ENCODE results near the gene ACOXL. TPM values are rescaled to one million over a fixed set of nuclear protein-coding genes. Genes with fewer than 3 reads are reported as not detected.

Gene ACOXL
- total RNA-seq, 2 donors from 2014 or later = 11.7 to 12.3 TPM

GRCh38 chr2:110836671-110837070 lies 104.3 kb downstream of the ACOXL start:
- peaks cover 5% of the 10 kb centered on the region for H3K27me3 ChIP-seq (ENCODE audit: control insufficient read depth, insufficient read depth, low read length, poor library complexity, severe bottlenecking)
- H3K36me3 ChIP-seq (ENCODE audit: control insufficient read depth, insufficient read depth, low read length) = no peaks in the 10 kb centered on the region
- Mint-ChIP-seq H3K4me1 (peaks cover 32% of the 10 kb centered on the region), H3K27ac (no peak overlapping the region), H3K27me3 (ENCODE audit: insufficient read depth) (peaks cover 2% of the 10 kb centered on the region), H3K9me3 (no peaks in the 10 kb centered on the region), H3K4me3 (no peak overlapping the region), H3K36me3 (ENCODE audit: low read depth) (no peaks in the 10 kb centered on the region)
- no peaks in the 10 kb centered on the region for H3K9me3 ChIP-seq (ENCODE audit: control insufficient read depth, low read length)
- WGBS, 2 experiments (ENCODE audit: insufficient coverage in 1 of 2, insufficient read length in 1 of 2) = 81 to 95% methylated on average over 3 to 7 of the region's 8 CpGs
- peaks cover 4% of the 10 kb centered on the region for H3K4me1 ChIP-seq (ENCODE audit: control insufficient read depth, insufficient read depth, low read length)
- H3K9ac ChIP-seq (ENCODE audit: extremely low read depth, low read length, poor library complexity, severe bottlenecking) = no peak overlapping the region
- no peak for DNase-seq
- H3K27ac ChIP-seq (ENCODE audit: low read depth, low read length) = no peak overlapping the region
- TF ChIP-seq, protein P1, sequence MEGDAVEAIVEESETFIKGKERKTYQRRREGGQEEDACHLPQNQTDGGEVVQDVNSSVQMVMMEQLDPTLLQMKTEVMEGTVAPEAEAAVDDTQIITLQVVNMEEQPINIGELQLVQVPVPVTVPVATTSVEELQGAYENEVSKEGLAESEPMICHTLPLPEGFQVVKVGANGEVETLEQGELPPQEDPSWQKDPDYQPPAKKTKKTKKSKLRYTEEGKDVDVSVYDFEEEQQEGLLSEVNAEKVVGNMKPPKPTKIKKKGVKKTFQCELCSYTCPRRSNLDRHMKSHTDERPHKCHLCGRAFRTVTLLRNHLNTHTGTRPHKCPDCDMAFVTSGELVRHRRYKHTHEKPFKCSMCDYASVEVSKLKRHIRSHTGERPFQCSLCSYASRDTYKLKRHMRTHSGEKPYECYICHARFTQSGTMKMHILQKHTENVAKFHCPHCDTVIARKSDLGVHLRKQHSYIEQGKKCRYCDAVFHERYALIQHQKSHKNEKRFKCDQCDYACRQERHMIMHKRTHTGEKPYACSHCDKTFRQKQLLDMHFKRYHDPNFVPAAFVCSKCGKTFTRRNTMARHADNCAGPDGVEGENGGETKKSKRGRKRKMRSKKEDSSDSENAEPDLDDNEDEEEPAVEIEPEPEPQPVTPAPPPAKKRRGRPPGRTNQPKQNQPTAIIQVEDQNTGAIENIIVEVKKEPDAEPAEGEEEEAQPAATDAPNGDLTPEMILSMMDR (conservative IDR thresholded peaks at IDR 0.05) = no peak
- H3K4me3 ChIP-seq (ENCODE audit: low read length) = no peak overlapping the region

GRCh38 chr2:110837446-110838409 lies 105.4 kb downstream of the ACOXL start:
- Histone ChIP-seq H3K4me3 (ENCODE audit: low read length) (no peak overlapping the region), H3K9me3 (ENCODE audit: control insufficient read depth, low read length) (no peaks in the 10 kb centered on the region), H3K27ac (ENCODE audit: low read depth, low read length) (no peak overlapping the region), H3K4me1 (ENCODE audit: control insufficient read depth, insufficient read depth, low read length) (peaks cover 4% of the 10 kb centered on the region), H3K36me3 (ENCODE audit: control insufficient read depth, insufficient read depth, low read length) (no peaks in the 10 kb centered on the region), H3K27me3 (ENCODE audit: control insufficient read depth, insufficient read depth, low read length, poor library complexity, severe bottlenecking) (peaks cover 5% of the 10 kb centered on the region), H3K9ac (ENCODE audit: extremely low read depth, low read length, poor library complexity, severe bottlenecking) (no peak overlapping the region)
- peak; percentile 68 for DNase-seq
- Mint-ChIP-seq H3K9me3 (no peaks in the 10 kb centered on the region), H3K36me3 (ENCODE audit: low read depth) (no peaks in the 10 kb centered on the region), H3K4me1 (peaks cover 35% of the 10 kb centered on the region), H3K27me3 (ENCODE audit: insufficient read depth) (peaks cover 5% of the 10 kb centered on the region), H3K4me3 (no peak overlapping the region), H3K27ac (no peak overlapping the region)
- WGBS, 2 experiments (ENCODE audit: insufficient coverage in 1 of 2, insufficient read length in 1 of 2) = 74 to 90% methylated on average over 9 to 13 of the region's 13 CpGs
- TF ChIP-seq, protein P1 (conservative IDR thresholded peaks at IDR 0.05) = no peak

DNA sequence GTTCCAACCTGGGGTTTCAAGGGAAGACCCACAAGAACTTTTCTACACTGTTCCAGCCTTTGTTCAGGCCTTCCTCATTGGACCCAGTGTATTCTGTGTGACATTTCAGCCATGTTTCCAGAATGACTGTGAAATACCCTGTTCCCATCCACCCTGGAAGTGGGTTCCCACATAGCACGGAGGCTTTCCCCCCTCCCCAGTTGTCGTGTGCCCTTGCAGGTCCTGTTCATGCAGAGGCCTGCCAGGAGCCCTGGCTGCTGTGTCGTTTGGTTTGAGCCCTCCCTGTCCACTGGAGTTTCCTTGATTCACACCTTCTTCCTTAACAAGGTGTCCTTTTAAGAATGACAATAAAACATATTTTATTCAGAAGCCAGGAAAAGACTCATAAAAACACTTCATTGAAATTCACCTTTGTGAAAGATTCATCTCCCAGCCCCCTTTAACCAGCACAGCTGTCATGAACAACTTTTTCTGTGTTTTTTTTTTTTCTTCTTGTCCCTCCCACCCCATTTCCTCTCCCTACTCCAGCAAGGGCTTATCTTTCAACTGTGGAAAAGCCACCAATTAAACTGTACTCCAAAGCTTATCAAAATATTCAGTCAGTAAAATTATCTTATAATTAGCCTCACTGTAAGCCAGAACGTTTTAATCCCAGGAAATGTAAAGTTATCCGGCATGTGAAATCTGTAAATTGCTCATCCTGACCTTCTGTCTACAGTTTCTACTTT lies 106.4 kb downstream of the ACOXL start:
- Histone ChIP-seq H3K4me1 (ENCODE audit: control insufficient read depth, insufficient read depth, low read length) (peaks cover 14% of the 10 kb centered on the region), H3K27me3 (ENCODE audit: control insufficient read depth, insufficient read depth, low read length, poor library complexity, severe bottlenecking) (peaks cover 5% of the 10 kb centered on the region), H3K27ac (ENCODE audit: low read depth, low read length) (no peak overlapping the region), H3K36me3 (ENCODE audit: control insufficient read depth, insufficient read depth, low read length) (no peaks in the 10 kb centered on the region), H3K9me3 (ENCODE audit: control insufficient read depth, low read length) (no peaks in the 10 kb centered on the region), H3K4me3 (ENCODE audit: low read length) (no peak overlapping the region), H3K9ac (ENCODE audit: extremely low read depth, low read length, poor library complexity, severe bottlenecking) (no peak overlapping the region)
- Mint-ChIP-seq H3K4me1 (peaks cover 45% of the 10 kb centered on the region), H3K27me3 (ENCODE audit: insufficient read depth) (peaks cover 10% of the 10 kb centered on the region), H3K4me3 (no peak overlapping the region), H3K36me3 (ENCODE audit: low read depth) (no peaks in the 10 kb centered on the region), H3K9me3 (no peaks in the 10 kb centered on the region), H3K27ac (no peak overlapping the region)
- DNase-seq = no peak
- 77 to 78% methylated on average over 5 of the region's 5 CpGs for WGBS, 2 experiments (ENCODE audit: insufficient coverage in 1 of 2, insufficient read length in 1 of 2)
- TF ChIP-seq, protein P1 (conservative IDR thresholded peaks at IDR 0.05) = no peak
